ENCODE results near the gene MYO5C. TPM values are rescaled to one million over a fixed set of nuclear protein-coding genes. Genes with fewer than 3 reads are reported as not detected.

MYO5C gene
- total and polyA plus RNA-seq, 2 of the 4 experiments (the other 2 are of a cell fraction) = under 0.01 to 0.03 TPM

DNA sequence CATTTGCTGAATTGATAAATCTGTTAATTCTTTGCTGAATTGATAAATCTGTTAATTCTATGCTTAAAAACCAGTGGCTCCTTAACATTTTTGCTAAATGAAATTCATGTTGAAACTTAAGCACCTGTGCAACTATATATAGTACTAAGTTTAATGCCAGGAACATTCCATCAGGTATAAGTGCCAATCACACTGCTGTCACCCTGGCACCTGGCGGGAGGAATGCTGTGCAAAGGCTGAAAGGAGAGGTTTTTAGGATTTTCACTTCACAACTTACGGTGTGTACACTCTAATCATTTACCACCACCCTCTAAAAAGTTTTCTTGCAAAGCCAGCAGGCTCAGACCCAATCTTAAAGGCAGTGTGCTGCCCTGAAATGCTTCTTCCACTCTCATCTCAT, 33.5 kb upstream of the MYO5C start:
- H3K27ac ChIP-seq (ENCODE audit: insufficient read depth, low read length) = no peak overlapping the region
- H3K4me1 ChIP-seq (ENCODE audit: control insufficient read depth, insufficient read depth, low read length) = peaks cover under 1% of the 10 kb centered on the region; the same call in 1 of the 2 replicates
- no peaks in the 10 kb centered on the region for H3K27me3 ChIP-seq (ENCODE audit: control insufficient read depth, insufficient read depth, low read length)
- H2BK20ac ChIP-seq (ENCODE audit: low read depth, low read length) = no peak overlapping the region
- ATAC-seq (ENCODE audit: low read depth) (no peak), DNase-seq (no peak)
- H2AK5ac ChIP-seq (ENCODE audit: low read depth, low read length) = no peak overlapping the region
- intact Hi-C loops (cut with micrococcal nuclease) = no loop called here
- TF ChIP-seq RCOR1 (IDR thresholded peaks at IDR 0.05; ENCODE audit: insufficient replicate concordance, low read length) = no peak
- TF ChIP-seq SMC3 (IDR thresholded peaks at IDR 0.05; ENCODE audit: low read depth, low read length) = no peak
- TF ChIP-seq RFX5 (IDR thresholded peaks at IDR 0.05; ENCODE audit: low read depth, low read length) = no peak
- TF ChIP-seq FOS (IDR thresholded peaks at IDR 0.05; ENCODE audit: low read depth, low read length) = no peak
- no peak for TF ChIP-seq BHLHE40 (IDR thresholded peaks at IDR 0.05; ENCODE audit: low read depth, low read length)
- TF ChIP-seq CEBPB (IDR thresholded peaks at IDR 0.05; ENCODE audit: low read depth, low read length) = no peak
- no peak for TF ChIP-seq MAFK (IDR thresholded peaks at IDR 0.05; ENCODE audit: low read depth, low read length)
- no peak for TF ChIP-seq CHD1 (IDR thresholded peaks at IDR 0.05; ENCODE audit: low read depth, low read length)
- no peak for TF ChIP-seq USF2 (IDR thresholded peaks at IDR 0.05; ENCODE audit: low read depth, low read length)
- TF ChIP-seq MXI1 (IDR thresholded peaks at IDR 0.05; ENCODE audit: borderline replicate concordance, low read depth, low read length) = no peak
- no peak for TF ChIP-seq MAZ (IDR thresholded peaks at IDR 0.05; ENCODE audit: borderline replicate concordance, low read depth, low read length)
- TF ChIP-seq, protein P1, sequence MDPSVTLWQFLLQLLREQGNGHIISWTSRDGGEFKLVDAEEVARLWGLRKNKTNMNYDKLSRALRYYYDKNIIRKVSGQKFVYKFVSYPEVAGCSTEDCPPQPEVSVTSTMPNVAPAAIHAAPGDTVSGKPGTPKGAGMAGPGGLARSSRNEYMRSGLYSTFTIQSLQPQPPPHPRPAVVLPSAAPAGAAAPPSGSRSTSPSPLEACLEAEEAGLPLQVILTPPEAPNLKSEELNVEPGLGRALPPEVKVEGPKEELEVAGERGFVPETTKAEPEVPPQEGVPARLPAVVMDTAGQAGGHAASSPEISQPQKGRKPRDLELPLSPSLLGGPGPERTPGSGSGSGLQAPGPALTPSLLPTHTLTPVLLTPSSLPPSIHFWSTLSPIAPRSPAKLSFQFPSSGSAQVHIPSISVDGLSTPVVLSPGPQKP (IDR thresholded peaks at IDR 0.05; ENCODE audit: borderline replicate concordance, low read depth, low read length) = no peak
- TF ChIP-seq CTCF (conservative IDR thresholded peaks at IDR 0.05; ENCODE audit: low read depth, low read length) = no peak
- TF ChIP-seq RAD21 (IDR thresholded peaks at IDR 0.05; ENCODE audit: low read length) = no peak
- H3K4me2 ChIP-seq (ENCODE audit: low read depth, low read length) = no peak overlapping the region
- H3K9me1 ChIP-seq (ENCODE audit: insufficient read depth, low read length) = 0 out of 2 replicates have a peak, but pooled peaks cover 3% of the 10 kb centered on the region
- no peak overlapping the region for H3K56ac ChIP-seq (ENCODE audit: extremely low read depth, insufficient read depth, low read length)
- H3K14ac ChIP-seq (replicated peaks; ENCODE audit: low read depth, low read length) = no peak overlapping the region
- WGBS, 2 experiments (ENCODE audit: extremely low coverage in 2 of 2, insufficient read length in 1 of 2) = no CpG with 5 or more reads among the region's 2 CpGs
- no TSS peak for BruUV-seq (replicated peaks)
- no peak overlapping the region for H2AK9ac ChIP-seq (replicated peaks; ENCODE audit: low read depth, low read length, poor library complexity)
- no peak overlapping the region for H2BK15ac ChIP-seq (ENCODE audit: low read depth, low read length)
- ChIA-PET CTCF (interaction anchor here (0.6 kb wide), 1 partner anchor 300 kb away, joined by 3 read pairs; no protein-coding TSS in a partner anchor), POLR2A (ENCODE audit: unreplicated experiment) (no interaction called here)
- no peak overlapping the region for H3K18ac ChIP-seq (ENCODE audit: low read depth, low read length)
- H3K23ac ChIP-seq (ENCODE audit: low read depth, low read length) = no peak overlapping the region
- no peak overlapping the region for H2AFZ ChIP-seq (replicated peaks; ENCODE audit: low read length, poor library complexity)
- dilution Hi-C loops (cut with HindIII; ENCODE audit: low sequenced_read_pairs, unreplicated experiment) = no loop called here
- no peaks in the 10 kb centered on the region for H3K79me1 ChIP-seq (ENCODE audit: low read depth in 1 of 2, low read length in 2 of 2)
- H4K5ac ChIP-seq (ENCODE audit: low read depth, low read length) = no peak overlapping the region
- peaks cover 4% of the 10 kb centered on the region for H3K36me3 ChIP-seq (ENCODE audit: control insufficient read depth, insufficient read depth, low read length)
- no peak overlapping the region for H2BK5ac ChIP-seq (ENCODE audit: low read depth, low read length, poor library complexity, severe bottlenecking)
- no peak overlapping the region for H3K4me3 ChIP-seq (ENCODE audit: insufficient read depth, low read depth, low read length)
- no peaks in the 10 kb centered on the region for H4K20me1 ChIP-seq (ENCODE audit: insufficient read depth, low read length)
- H3K4ac ChIP-seq (ENCODE audit: low read depth, low read length) = no peak overlapping the region
- no peaks in the 10 kb centered on the region for H3K9me3 ChIP-seq (ENCODE audit: control insufficient read depth, insufficient read depth, low read length)
- no peak overlapping the region for H2BK120ac ChIP-seq (ENCODE audit: low read depth, low read length)
- no peak overlapping the region for H4K91ac ChIP-seq (ENCODE audit: insufficient read depth, low read depth, low read length)
- H3K9ac ChIP-seq (ENCODE audit: low read depth, low read length) = no peak overlapping the region
- H4K8ac ChIP-seq (ENCODE audit: low read depth in 2 of 2, low read length in 2 of 2) = no peak overlapping the region
- in situ Hi-C loops (cut with MboI; ENCODE audit: low sequenced_read_pairs) = no loop called here
